ENCODE data around the gene CROCC. TPM values are rescaled to one million over a fixed set of nuclear protein-coding genes. Genes with fewer than 3 reads are reported as not detected.
A peak's percentile ranks its signal among the peaks of the same experiment; 100 is the strongest.

The CROCC gene
- total and polyA plus RNA-seq, 9 of the 15 experiments (the other 6 are each of a cell fraction or from before 2014, with no cell fraction given), result 0.17 to 15.4 (median 7.6) TPM

- peak; percentile 98 for TF ChIP-seq ZNF57 (CRISPR knock-in tag; IDR thresholded peaks at IDR 0.05)
- peak; percentile 77 for TF ChIP-seq ZNF134 (CRISPR knock-in tag; conservative IDR thresholded peaks at IDR 0.05)
- no peak for TF ChIP-seq ATF1 (CRISPR knock-in tag; IDR thresholded peaks at IDR 0.05)
- TF ChIP-seq ATF1 (tag; IDR thresholded peaks at IDR 0.05), result peak; percentile 96
- no peak for TF ChIP-seq HNRNPK (IDR thresholded peaks at IDR 0.05; ENCODE audit: low read depth, low read length, poor library complexity, severe bottlenecking)
- TF ChIP-seq ZNF197 (CRISPR knock-in tag; IDR thresholded peaks at IDR 0.05; ENCODE audit: low read depth), result peak; percentile 78; the same call in 1 of the 2 replicates
- no peak; the same call in 1 of the 2 replicates for TF ChIP-seq ZBTB1 (CRISPR knock-in tag; IDR thresholded peaks at IDR 0.05; ENCODE audit: borderline replicate concordance, low read depth)
- TF ChIP-seq GABPB2 (CRISPR knock-in tag; conservative IDR thresholded peaks at IDR 0.05), result peak; percentile 97
- TF ChIP-seq NFIC (IDR thresholded peaks at IDR 0.05), result peak; percentile 77
- peak; percentile 79 for TF ChIP-seq HMGN3 (IDR thresholded peaks at IDR 0.05; ENCODE audit: borderline replicate concordance, extremely low read depth, insufficient read length, low read depth, low read length)
- no peak for TF ChIP-seq RBM14 (IDR thresholded peaks at IDR 0.05; ENCODE audit: borderline replicate concordance, insufficient read depth, low read depth, low read length)
- no peak for TF ChIP-seq SRSF9 (IDR thresholded peaks at IDR 0.05; ENCODE audit: borderline replicate concordance, low read depth, low read length)
- peak; percentile 67; the same call in 1 of the 2 replicates for TF ChIP-seq NCOA1 (IDR thresholded peaks at IDR 0.05; ENCODE audit: low read depth)
- TF ChIP-seq MLLT1 (IDR thresholded peaks at IDR 0.05), result peak; percentile 87 to 96
- peak; percentile 99 for TF ChIP-seq ZNF655 (CRISPR knock-in tag; IDR thresholded peaks at IDR 0.05)
- peak; percentile 77; the same call in 1 of the 2 replicates for TF ChIP-seq IRF1 (CRISPR knock-in tag; IDR thresholded peaks at IDR 0.05; ENCODE audit: borderline replicate concordance)
- TF ChIP-seq ZNF778 (CRISPR knock-in tag; IDR thresholded peaks at IDR 0.05), result no peak
- TF ChIP-seq TCF3 (CRISPR knock-in tag; IDR thresholded peaks at IDR 0.05), result no peak
- TF ChIP-seq ZNF140 (CRISPR knock-in tag; IDR thresholded peaks at IDR 0.05), result no peak
- TF ChIP-seq PPARD (CRISPR knock-in tag; IDR thresholded peaks at IDR 0.05), result no peak
- TF ChIP-seq CREBBP (IDR thresholded peaks at IDR 0.05; ENCODE audit: low read depth, low read length), result no peak
- no peak for TF ChIP-seq CC2D1A (IDR thresholded peaks at IDR 0.05)
- TF ChIP-seq TRIM28 (IDR thresholded peaks at IDR 0.05), result peak; percentile 100
- TF ChIP-seq VEZF1 (CRISPR knock-in tag; IDR thresholded peaks at IDR 0.05), result no peak
Measured at GRCh38 chr1:16905110-16905867, 16.4 kb upstream of the CROCC start (continued).
